Osteoblast (primary cell): ENCODE results near the gene STT3B. TPM values are rescaled to one million over a fixed set of nuclear protein-coding genes. Genes with fewer than 3 reads are reported as not detected.

Source experiments
- DNase-seq: peaks from one replicate; pipeline ENCODE4 v3.0.0; 2011; ENCODE audit warnings: low spot score, mixed read lengths; ENCODE audit not compliant: insufficient read length; ENCODE audit errors: missing footprints
- H2AFZ ChIP-seq: 2 replicates; pipeline ENCODE4 v1.6.0; 2011; ENCODE audit warnings: mild to moderate bottlenecking, low read length
- H3K27ac ChIP-seq: 2 replicates; pipeline ENCODE4 v1.5.1; 2011; ENCODE audit warnings: mild to moderate bottlenecking, low read depth, low read length, moderate library complexity
- H3K27me3 ChIP-seq: 2 replicates; pipeline ENCODE4 v1.6.0; 2012; ENCODE audit warnings: mild to moderate bottlenecking, control low read depth, inconsistent platforms, low read length, moderate library complexity; ENCODE audit not compliant: insufficient read depth
- H3K36me3 ChIP-seq: 2 replicates; pipeline ENCODE4 v1.5.1; 2011; ENCODE audit warnings: mild to moderate bottlenecking, low read length, control low read depth, moderate library complexity; ENCODE audit not compliant: insufficient read depth
- H3K4me1 ChIP-seq: 2 replicates; pipeline ENCODE4 v1.5.1; 2011; ENCODE audit warnings: mild to moderate bottlenecking, low read length, control low read depth, moderate library complexity; ENCODE audit not compliant: insufficient read depth
- H3K4me2 ChIP-seq: 2 replicates; pipeline ENCODE4 v1.6.0; 2011; ENCODE audit warnings: mild to moderate bottlenecking, low read length; ENCODE audit not compliant: insufficient read depth
- H3K4me3 ChIP-seq: fragments of 200-600 bp; sonication (generic); 3 replicates; pipeline ENCODE4 v1.5.1; 2012; ENCODE audit warnings: mild to moderate bottlenecking, low read length, inconsistent platforms; ENCODE audit not compliant: insufficient read depth
- H3K79me2 ChIP-seq: 2 replicates; pipeline ENCODE4 v1.6.0; 2012; ENCODE audit warnings: mild to moderate bottlenecking, low read length, control low read depth, inconsistent platforms; ENCODE audit not compliant: insufficient read depth
- H3K9me3 ChIP-seq: 2 replicates; pipeline ENCODE4 v1.5.1; 2011; ENCODE audit warnings: low read depth, low read length, control low read depth
- H4K20me1 ChIP-seq: 2 replicates; pipeline ENCODE4 v1.6.0; 2012; ENCODE audit warnings: mild to moderate bottlenecking, low read length, control low read depth; ENCODE audit not compliant: insufficient read depth
- total RNA-seq: library from RNA; depleted of rRNA; stranded (reverse); fragments of >200 nt; gene quantifications from 2 replicates; pipeline ENCODE4 v1.2.3, GENCODE V29; 2012
- TF ChIP-seq, protein P1 (sequence below): IDR thresholded peaks from 2 replicates; pipeline ENCODE4 v1.5.1; 2011; ENCODE audit warnings: mild to moderate bottlenecking, low read depth, low read length, moderate library complexity; ENCODE audit errors: extremely low read depth

The STT3B gene
- total RNA-seq, 1 donor = 216 TPM

- H3K36me3 ChIP-seq = no peaks in the 10 kb centered on the region
- no peaks in the 10 kb centered on the region for H3K9me3 ChIP-seq
- H3K79me2 ChIP-seq = no peaks in the 10 kb centered on the region
- no peaks in the 10 kb centered on the region for H4K20me1 ChIP-seq
- H3K27ac ChIP-seq = no peak overlapping the region
- H3K27me3 ChIP-seq = peaks cover 46% of the 10 kb centered on the region
- no peak overlapping the region for H3K4me2 ChIP-seq
- no peaks in the 10 kb centered on the region for H3K4me1 ChIP-seq
- TF ChIP-seq, protein P1, sequence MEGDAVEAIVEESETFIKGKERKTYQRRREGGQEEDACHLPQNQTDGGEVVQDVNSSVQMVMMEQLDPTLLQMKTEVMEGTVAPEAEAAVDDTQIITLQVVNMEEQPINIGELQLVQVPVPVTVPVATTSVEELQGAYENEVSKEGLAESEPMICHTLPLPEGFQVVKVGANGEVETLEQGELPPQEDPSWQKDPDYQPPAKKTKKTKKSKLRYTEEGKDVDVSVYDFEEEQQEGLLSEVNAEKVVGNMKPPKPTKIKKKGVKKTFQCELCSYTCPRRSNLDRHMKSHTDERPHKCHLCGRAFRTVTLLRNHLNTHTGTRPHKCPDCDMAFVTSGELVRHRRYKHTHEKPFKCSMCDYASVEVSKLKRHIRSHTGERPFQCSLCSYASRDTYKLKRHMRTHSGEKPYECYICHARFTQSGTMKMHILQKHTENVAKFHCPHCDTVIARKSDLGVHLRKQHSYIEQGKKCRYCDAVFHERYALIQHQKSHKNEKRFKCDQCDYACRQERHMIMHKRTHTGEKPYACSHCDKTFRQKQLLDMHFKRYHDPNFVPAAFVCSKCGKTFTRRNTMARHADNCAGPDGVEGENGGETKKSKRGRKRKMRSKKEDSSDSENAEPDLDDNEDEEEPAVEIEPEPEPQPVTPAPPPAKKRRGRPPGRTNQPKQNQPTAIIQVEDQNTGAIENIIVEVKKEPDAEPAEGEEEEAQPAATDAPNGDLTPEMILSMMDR = no peak
- DNase-seq = no peak
- H2AFZ ChIP-seq = no peak overlapping the region
- no peak overlapping the region for H3K4me3 ChIP-seq
Measured at GRCh38 chr3:31508452-31509146, 24.1 kb upstream of the STT3B start.

- Histone ChIP-seq H3K4me1 (no peaks in the 10 kb centered on the region), H3K4me2 (no peak overlapping the region), H3K27me3 (peaks cover 44% of the 10 kb centered on the region), H3K27ac (no peak overlapping the region), H3K4me3 (no peak overlapping the region), H3K36me3 (no peaks in the 10 kb centered on the region), H4K20me1 (no peaks in the 10 kb centered on the region), H3K79me2 (no peaks in the 10 kb centered on the region), H3K9me3 (no peaks in the 10 kb centered on the region), H2AFZ (no peak overlapping the region)
- DNase-seq = no peak
- TF ChIP-seq, protein P1 = no peak
Measured at GRCh38 chr3:31509147-31509728, 23.5 kb upstream of the STT3B start.

DNA sequence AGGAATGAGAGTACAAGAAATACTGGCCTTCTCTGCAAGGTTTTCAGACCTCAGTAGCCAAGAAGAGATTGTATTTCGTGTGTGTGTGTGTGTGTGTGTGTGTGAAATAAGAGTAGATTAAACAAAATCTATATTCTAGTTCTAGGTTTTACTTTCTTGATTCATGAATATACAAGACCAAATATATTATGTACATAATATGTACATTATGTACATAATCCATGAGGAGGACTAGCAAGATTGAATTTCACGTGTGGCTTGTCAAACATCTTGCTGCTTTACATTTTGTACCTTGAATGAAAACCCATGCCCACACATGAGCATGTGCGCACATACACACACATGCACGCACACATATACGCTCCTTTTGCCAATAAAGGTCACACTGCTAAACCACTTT, 18.2 kb upstream of the STT3B start:
- no peaks in the 10 kb centered on the region for H4K20me1 ChIP-seq
- H3K36me3 ChIP-seq = no peaks in the 10 kb centered on the region
- DNase-seq = no peak
- H3K27me3 ChIP-seq = peaks cover 17% of the 10 kb centered on the region
- H3K4me2 ChIP-seq = no peak overlapping the region
- no peaks in the 10 kb centered on the region for H3K4me1 ChIP-seq
- H2AFZ ChIP-seq = no peak overlapping the region
- no peak overlapping the region for H3K27ac ChIP-seq
- no peaks in the 10 kb centered on the region for H3K79me2 ChIP-seq
- TF ChIP-seq, protein P1 = no peak
- no peak overlapping the region for H3K4me3 ChIP-seq
- no peaks in the 10 kb centered on the region for H3K9me3 ChIP-seq

GRCh38 chr3:31515486-31516284, 17.0 kb upstream of the STT3B start:
- Histone ChIP-seq H4K20me1 (no peaks in the 10 kb centered on the region), H3K4me2 (no peak overlapping the region), H3K4me1 (no peaks in the 10 kb centered on the region), H3K79me2 (no peaks in the 10 kb centered on the region), H2AFZ (no peak overlapping the region), H3K9me3 (no peaks in the 10 kb centered on the region), H3K27me3 (peaks cover 10% of the 10 kb centered on the region), H3K4me3 (no peak overlapping the region), H3K36me3 (no peaks in the 10 kb centered on the region), H3K27ac (no peak overlapping the region)
- TF ChIP-seq, protein P1 = no peak
- DNase-seq = no peak
